GM21717 (cell line): ENCODE measurements around the gene MLPH.

Experiments used
- ATAC-seq: cut with Tn5 transposase; IDR thresholded peaks from one replicate; pipeline ENCODE4 v1.9.1; 2021; ENCODE audit warnings: mild to moderate bottlenecking, moderate library complexity; ENCODE audit not compliant: unreplicated experiment

MLPH gene

GRCh38 chr2:237517163-237517562, 30.1 kb downstream of the MLPH start:
- no peak for ATAC-seq

GRCh38 chr2:237517990-237518389, 30.9 kb downstream of the MLPH start:
- no peak for ATAC-seq

- no peak for ATAC-seq
Measured at GRCh38 chr2:237519506-237520245, 32.6 kb downstream of the MLPH start.

GRCh38 chr2:237520290-237520689, 33.2 kb downstream of the MLPH start:
- ATAC-seq = no peak

GRCh38 chr2:237524631-237525030, 37.6 kb downstream of the MLPH start:
- ATAC-seq = no peak

GRCh38 chr2:237525559-237526157, 38.6 kb downstream of the MLPH start:
- no peak for ATAC-seq

- no peak for ATAC-seq
Measured at GRCh38 chr2:237527233-237527632, 40.2 kb downstream of the MLPH start.

- no peak for ATAC-seq
Measured at GRCh38 chr2:237527766-237528165, 40.7 kb downstream of the MLPH start.

GRCh38 chr2:237529452-237530402, 42.7 kb downstream of the MLPH start:
- peak; percentile 84 for ATAC-seq

GRCh38 chr2:237530472-237531433, 43.7 kb downstream of the MLPH start:
- ATAC-seq = peak; percentile 59

GRCh38 chr2:237532160-237532559, 45.1 kb downstream of the MLPH start:
- no peak for ATAC-seq

- ATAC-seq = no peak
Measured at GRCh38 chr2:237533668-237534161, 46.7 kb downstream of the MLPH start.

- no peak for ATAC-seq
Measured at GRCh38 chr2:237534380-237534779, 47.3 kb downstream of the MLPH start.

GRCh38 chr2:237535385-237536082, 48.5 kb downstream of the MLPH start:
- no peak for ATAC-seq

GRCh38 chr2:237536083-237536415, 49.0 kb downstream of the MLPH start:
- no peak for ATAC-seq

- ATAC-seq = no peak
Measured at GRCh38 chr2:237536617-237537016, 49.6 kb downstream of the MLPH start.

GRCh38 chr2:237538001-237538720, 51.1 kb downstream of the MLPH start:
- ATAC-seq = no peak

GRCh38 chr2:237538901-237539300, 51.9 kb downstream of the MLPH start:
- ATAC-seq = no peak

GRCh38 chr2:237539681-237540080, 52.6 kb downstream of the MLPH start:
- no peak for ATAC-seq
